HepG2 (cell line): ENCODE data around the gene FRMD8. TPM values are rescaled to one million over a fixed set of nuclear protein-coding genes. Genes with fewer than 3 reads are reported as not detected.

Experiments
- HMGA1 ChIP-seq: sonication (generic); formaldehyde crosslinking; conservative IDR thresholded peaks from 2 replicates; pipeline ENCODE4 v1.4.0; 2020; ENCODE audit warnings: missing genetic modification reagents
- HOXD1 ChIP-seq: sonication (generic); formaldehyde crosslinking; IDR thresholded peaks from 2 replicates; pipeline ENCODE4 v1.5.0; 2020; ENCODE audit warnings: missing genetic modification reagents
- MAFK ChIP-seq, 2 experiments: IDR thresholded peaks in 1 of 2; conservative IDR thresholded peaks in 1 of 2; 2 replicates each; pipeline ENCODE4 v1.6.1; 2011; ENCODE audit warnings: improper control_type of control experiment in 2 of 2, low read length in 2 of 2
- MED1 ChIP-seq: sonication (generic); formaldehyde crosslinking; IDR thresholded peaks from 2 replicates; pipeline ENCODE4 v1.4.0; 2020; ENCODE audit warnings: missing genetic modification reagents
- NFE2 ChIP-seq: sonication (generic); formaldehyde crosslinking; IDR thresholded peaks from 2 replicates; pipeline ENCODE4 v1.4.0; 2020; ENCODE audit warnings: missing genetic modification reagents
- NFE2L2 ChIP-seq: fragments of 150-350 bp; IDR thresholded peaks from 2 replicates; pipeline ENCODE4 v1.6.1; 2014; ENCODE audit warnings: low read length
- SAFB2 ChIP-seq: sonication (generic); formaldehyde crosslinking; IDR thresholded peaks from 2 replicates; pipeline ENCODE4 v1.5.1; 2020; ENCODE audit warnings: missing genetic modification reagents, low read depth, mild to moderate bottlenecking, borderline replicate concordance
- SMC3 ChIP-seq: IDR thresholded peaks from 2 replicates; pipeline ENCODE4 v1.6.1; 2011; ENCODE audit warnings: low read length, improper control_type of control experiment
- TBP ChIP-seq: sonication (generic); formaldehyde crosslinking; IDR thresholded peaks from 2 replicates; pipeline ENCODE4 v1.5.0; 2020; ENCODE audit warnings: missing genetic modification reagents
- ZNF17 ChIP-seq: sonication (generic); formaldehyde crosslinking; IDR thresholded peaks from 2 replicates; pipeline ENCODE4 v1.5.0; 2020; ENCODE audit warnings: mild to moderate bottlenecking, missing genetic modification reagents
- ZNF224 ChIP-seq: sonication (generic); formaldehyde crosslinking; IDR thresholded peaks from 2 replicates; pipeline ENCODE4 v1.5.0; 2020; ENCODE audit warnings: mild to moderate bottlenecking, missing genetic modification reagents
- ZNF317 ChIP-seq: sonication (generic); formaldehyde crosslinking; IDR thresholded peaks from 2 replicates; pipeline ENCODE4 v1.5.0; 2020; ENCODE audit warnings: mild to moderate bottlenecking, missing genetic modification reagents
- ZNF432 ChIP-seq: sonication (generic); formaldehyde crosslinking; IDR thresholded peaks from 2 replicates; pipeline ENCODE4 v1.5.0; 2020; ENCODE audit warnings: missing genetic modification reagents, mild to moderate bottlenecking, borderline replicate concordance
- ZNF556 ChIP-seq: sonication (generic); formaldehyde crosslinking; IDR thresholded peaks from 2 replicates; pipeline ENCODE4 v1.4.0; 2020; ENCODE audit warnings: mild to moderate bottlenecking, missing genetic modification reagents, borderline replicate concordance
- ZNF605 ChIP-seq: sonication (generic); formaldehyde crosslinking; IDR thresholded peaks from 2 replicates; pipeline ENCODE4 v1.8.0; 2022; ENCODE audit warnings: mild to moderate bottlenecking, missing genetic modification reagents
- ZNF709 ChIP-seq: sonication (generic); formaldehyde crosslinking; IDR thresholded peaks from 2 replicates; pipeline ENCODE4 v1.5.0; 2020; ENCODE audit warnings: mild to moderate bottlenecking, missing genetic modification reagents
- polyA plus RNA-seq, 8 experiments: library from polyadenylated mRNA; depleted of rRNA in 3 of 8; stranded (reverse) in 7 of 8; unstranded in 1 of 8; fragments of >200 nt; fragmentation: Illumina TruSeq in 4 of 8; extraction: Trizol in 4 of 8; gene quantifications; 2 replicates each; pipeline versions ENCODE4 v1.2.1 to v1.2.3, GENCODE V29; 2011 to 2016; ENCODE audit warnings: low read depth in 4 of 8, missing spikeins in 1 of 8, mixed read lengths in 1 of 8; ENCODE audit not compliant: insufficient read depth in 1 of 8
- total RNA-seq, 5 experiments: library from RNA; depleted of rRNA; stranded (reverse); fragments of >200 nt; fragmentation: Illumina TruSeq; extraction: Trizol; gene quantifications; 2 replicates each; pipeline ENCODE4 v1.2.3, GENCODE V29; 2016; ENCODE audit warnings: low read depth in 1 of 5
- TF ChIP-seq, protein P1 (sequence below): sonication (generic); formaldehyde crosslinking; IDR thresholded peaks from 2 replicates; pipeline ENCODE4 v1.5.1; 2020; ENCODE audit warnings: missing genetic modification reagents, mild to moderate bottlenecking, borderline replicate concordance
- TF ChIP-seq, protein P2 (sequence below): sonication (generic); formaldehyde crosslinking; IDR thresholded peaks from 2 replicates; pipeline ENCODE4 v1.4.0; 2020; ENCODE audit warnings: missing genetic modification reagents
- TF ChIP-seq, protein P3 (sequence below): sonication (generic); formaldehyde crosslinking; IDR thresholded peaks from 2 replicates; pipeline ENCODE4 v1.4.0; 2020; ENCODE audit warnings: mild to moderate bottlenecking, missing genetic modification reagents
- TF ChIP-seq, protein P4 (sequence below): sonication (generic); formaldehyde crosslinking; IDR thresholded peaks from 2 replicates; pipeline ENCODE4 v1.4.0; 2020; ENCODE audit warnings: missing genetic modification reagents
- TF ChIP-seq, protein P5 (sequence below): sonication (generic); formaldehyde crosslinking; IDR thresholded peaks from 2 replicates; pipeline ENCODE4 v1.5.1; 2020; ENCODE audit warnings: mild to moderate bottlenecking, moderate library complexity, missing genetic modification reagents

Gene FRMD8
- total and polyA plus RNA-seq, 2 of the 13 experiments (the other 11 are each of a cell fraction or from before 2014, with no cell fraction given): 5.8 to 20.6 TPM

DNA sequence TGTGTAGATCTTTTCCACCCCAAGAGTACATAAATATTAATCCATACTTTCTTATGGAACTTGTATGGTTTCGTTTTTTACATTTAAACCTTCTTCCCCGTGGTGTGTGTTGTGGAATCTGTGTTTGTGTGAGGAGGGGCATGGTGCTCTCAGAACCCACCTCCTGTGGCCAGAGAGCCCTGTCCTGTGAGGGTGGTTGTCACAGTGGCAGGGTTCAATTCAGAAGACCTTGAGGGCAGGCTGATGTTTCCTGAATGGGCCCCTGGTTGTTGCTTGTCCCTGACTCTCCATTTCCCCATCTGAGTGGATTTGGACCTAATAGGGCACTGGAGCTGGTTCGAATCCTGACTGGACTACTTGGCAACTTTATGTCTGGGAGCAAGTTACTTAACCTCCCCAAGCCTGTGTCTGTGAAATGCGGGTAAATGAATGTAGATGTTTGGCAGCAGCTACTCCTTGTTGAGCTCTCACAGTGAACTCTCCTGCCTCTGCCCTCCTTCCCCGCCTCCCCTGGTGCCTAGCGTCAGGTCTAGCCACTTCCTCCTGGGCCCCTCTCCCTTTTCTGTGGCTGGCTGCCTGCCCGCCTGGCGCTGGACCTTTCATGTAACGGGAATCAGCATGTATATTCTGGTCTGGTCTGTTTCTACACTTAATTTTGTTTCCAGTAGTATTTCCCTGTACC lies 43.4 kb downstream of the FRMD8 start (continued):
- no peak for TF ChIP-seq ZNF17 (CRISPR knock-in tag)
- TF ChIP-seq, protein P1, sequence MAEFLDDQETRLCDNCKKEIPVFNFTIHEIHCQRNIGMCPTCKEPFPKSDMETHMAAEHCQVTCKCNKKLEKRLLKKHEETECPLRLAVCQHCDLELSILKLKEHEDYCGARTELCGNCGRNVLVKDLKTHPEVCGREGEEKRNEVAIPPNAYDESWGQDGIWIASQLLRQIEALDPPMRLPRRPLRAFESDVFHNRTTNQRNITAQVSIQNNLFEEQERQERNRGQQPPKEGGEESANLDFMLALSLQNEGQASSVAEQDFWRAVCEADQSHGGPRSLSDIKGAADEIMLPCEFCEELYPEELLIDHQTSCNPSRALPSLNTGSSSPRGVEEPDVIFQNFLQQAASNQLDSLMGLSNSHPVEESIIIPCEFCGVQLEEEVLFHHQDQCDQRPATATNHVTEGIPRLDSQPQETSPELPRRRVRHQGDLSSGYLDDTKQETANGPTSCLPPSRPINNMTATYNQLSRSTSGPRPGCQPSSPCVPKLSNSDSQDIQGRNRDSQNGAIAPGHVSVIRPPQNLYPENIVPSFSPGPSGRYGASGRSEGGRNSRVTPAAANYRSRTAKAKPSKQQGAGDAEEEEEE: no peak
- TF ChIP-seq ZNF317 (CRISPR knock-in tag): peak; percentile 40; the same call in 1 of the 2 replicates
- TF ChIP-seq SAFB2: peak; percentile 37; the same call in 1 of the 2 replicates
- TF ChIP-seq ZNF556 (CRISPR knock-in tag): no peak
- no peak for TF ChIP-seq NFE2 (CRISPR knock-in tag)
- peak; percentile 21; the same call in 1 of the 2 replicates for TF ChIP-seq ZNF605 (CRISPR knock-in tag)
- TF ChIP-seq, protein P2, sequence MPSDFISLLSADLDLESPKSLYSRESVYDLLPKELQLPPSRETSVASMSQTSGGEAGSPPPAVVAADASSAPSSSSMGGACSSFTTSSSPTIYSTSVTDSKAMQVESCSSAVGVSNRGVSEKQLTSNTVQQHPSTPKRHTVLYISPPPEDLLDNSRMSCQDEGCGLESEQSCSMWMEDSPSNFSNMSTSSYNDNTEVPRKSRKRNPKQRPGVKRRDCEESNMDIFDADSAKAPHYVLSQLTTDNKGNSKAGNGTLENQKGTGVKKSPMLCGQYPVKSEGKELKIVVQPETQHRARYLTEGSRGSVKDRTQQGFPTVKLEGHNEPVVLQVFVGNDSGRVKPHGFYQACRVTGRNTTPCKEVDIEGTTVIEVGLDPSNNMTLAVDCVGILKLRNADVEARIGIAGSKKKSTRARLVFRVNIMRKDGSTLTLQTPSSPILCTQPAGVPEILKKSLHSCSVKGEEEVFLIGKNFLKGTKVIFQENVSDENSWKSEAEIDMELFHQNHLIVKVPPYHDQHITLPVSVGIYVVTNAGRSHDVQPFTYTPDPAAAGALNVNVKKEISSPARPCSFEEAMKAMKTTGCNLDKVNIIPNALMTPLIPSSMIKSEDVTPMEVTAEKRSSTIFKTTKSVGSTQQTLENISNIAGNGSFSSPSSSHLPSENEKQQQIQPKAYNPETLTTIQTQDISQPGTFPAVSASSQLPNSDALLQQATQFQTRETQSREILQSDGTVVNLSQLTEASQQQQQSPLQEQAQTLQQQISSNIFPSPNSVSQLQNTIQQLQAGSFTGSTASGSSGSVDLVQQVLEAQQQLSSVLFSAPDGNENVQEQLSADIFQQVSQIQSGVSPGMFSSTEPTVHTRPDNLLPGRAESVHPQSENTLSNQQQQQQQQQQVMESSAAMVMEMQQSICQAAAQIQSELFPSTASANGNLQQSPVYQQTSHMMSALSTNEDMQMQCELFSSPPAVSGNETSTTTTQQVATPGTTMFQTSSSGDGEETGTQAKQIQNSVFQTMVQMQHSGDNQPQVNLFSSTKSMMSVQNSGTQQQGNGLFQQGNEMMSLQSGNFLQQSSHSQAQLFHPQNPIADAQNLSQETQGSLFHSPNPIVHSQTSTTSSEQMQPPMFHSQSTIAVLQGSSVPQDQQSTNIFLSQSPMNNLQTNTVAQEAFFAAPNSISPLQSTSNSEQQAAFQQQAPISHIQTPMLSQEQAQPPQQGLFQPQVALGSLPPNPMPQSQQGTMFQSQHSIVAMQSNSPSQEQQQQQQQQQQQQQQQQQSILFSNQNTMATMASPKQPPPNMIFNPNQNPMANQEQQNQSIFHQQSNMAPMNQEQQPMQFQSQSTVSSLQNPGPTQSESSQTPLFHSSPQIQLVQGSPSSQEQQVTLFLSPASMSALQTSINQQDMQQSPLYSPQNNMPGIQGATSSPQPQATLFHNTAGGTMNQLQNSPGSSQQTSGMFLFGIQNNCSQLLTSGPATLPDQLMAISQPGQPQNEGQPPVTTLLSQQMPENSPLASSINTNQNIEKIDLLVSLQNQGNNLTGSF: no peak
- TF ChIP-seq, protein P3, sequence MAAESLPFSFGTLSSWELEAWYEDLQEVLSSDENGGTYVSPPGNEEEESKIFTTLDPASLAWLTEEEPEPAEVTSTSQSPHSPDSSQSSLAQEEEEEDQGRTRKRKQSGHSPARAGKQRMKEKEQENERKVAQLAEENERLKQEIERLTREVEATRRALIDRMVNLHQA (CRISPR knock-in tag): no peak
- no peak for TF ChIP-seq ZNF709 (CRISPR knock-in tag)
- no peak for TF ChIP-seq HOXD1 (CRISPR knock-in tag)
- TF ChIP-seq ZNF432 (CRISPR knock-in tag): no peak
- no peak for TF ChIP-seq MED1
- no peak for TF ChIP-seq MAFK (conservative IDR thresholded peaks at IDR 0.05 in 1 of 2, IDR thresholded peaks at IDR 0.05 in 1 of 2; ENCODE audit: low read length in 2 of 2)
- TF ChIP-seq, protein P4, sequence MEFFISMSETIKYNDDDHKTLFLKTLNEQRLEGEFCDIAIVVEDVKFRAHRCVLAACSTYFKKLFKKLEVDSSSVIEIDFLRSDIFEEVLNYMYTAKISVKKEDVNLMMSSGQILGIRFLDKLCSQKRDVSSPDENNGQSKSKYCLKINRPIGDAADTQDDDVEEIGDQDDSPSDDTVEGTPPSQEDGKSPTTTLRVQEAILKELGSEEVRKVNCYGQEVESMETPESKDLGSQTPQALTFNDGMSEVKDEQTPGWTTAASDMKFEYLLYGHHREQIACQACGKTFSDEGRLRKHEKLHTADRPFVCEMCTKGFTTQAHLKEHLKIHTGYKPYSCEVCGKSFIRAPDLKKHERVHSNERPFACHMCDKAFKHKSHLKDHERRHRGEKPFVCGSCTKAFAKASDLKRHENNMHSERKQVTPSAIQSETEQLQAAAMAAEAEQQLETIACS (CRISPR knock-in tag): no peak
- TF ChIP-seq, protein P5, sequence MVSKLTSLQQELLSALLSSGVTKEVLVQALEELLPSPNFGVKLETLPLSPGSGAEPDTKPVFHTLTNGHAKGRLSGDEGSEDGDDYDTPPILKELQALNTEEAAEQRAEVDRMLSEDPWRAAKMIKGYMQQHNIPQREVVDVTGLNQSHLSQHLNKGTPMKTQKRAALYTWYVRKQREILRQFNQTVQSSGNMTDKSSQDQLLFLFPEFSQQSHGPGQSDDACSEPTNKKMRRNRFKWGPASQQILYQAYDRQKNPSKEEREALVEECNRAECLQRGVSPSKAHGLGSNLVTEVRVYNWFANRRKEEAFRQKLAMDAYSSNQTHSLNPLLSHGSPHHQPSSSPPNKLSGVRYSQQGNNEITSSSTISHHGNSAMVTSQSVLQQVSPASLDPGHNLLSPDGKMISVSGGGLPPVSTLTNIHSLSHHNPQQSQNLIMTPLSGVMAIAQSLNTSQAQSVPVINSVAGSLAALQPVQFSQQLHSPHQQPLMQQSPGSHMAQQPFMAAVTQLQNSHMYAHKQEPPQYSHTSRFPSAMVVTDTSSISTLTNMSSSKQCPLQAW (CRISPR knock-in tag): no peak
- TF ChIP-seq NFE2L2: no peak
- TF ChIP-seq TBP: no peak
- no peak for TF ChIP-seq SMC3
- no peak for TF ChIP-seq ZNF224 (CRISPR knock-in tag)
- TF ChIP-seq HMGA1 (CRISPR knock-in tag): no peak
